ENCODE results near the gene MOCOS.

Gene MOCOS

GRCh38 chr18:36297417-36298125 is 110.3 kb downstream of the MOCOS start, which contains the start of gene FHOD3:
Gene FHOD3 (plus strand): TSS chr18:36297713. CDS start chr18:36297836, 123 bp downstream.
- CTCF ChIA-PET, result interaction anchor here (1.0 to 1.7 kb wide), 3 partner anchors 12 to 115 kb away, joined by 5 read pairs; no protein-coding TSS in a partner anchor
- TF ChIP-seq ZNF37A (tag by site-specific recombination; IDR thresholded peaks at IDR 0.05) (no peak), ZNF239 (tag by site-specific recombination; IDR thresholded peaks at IDR 0.05) (no peak), ZNF350 (tag by site-specific recombination; IDR thresholded peaks at IDR 0.05) (0 out of 2 replicates have a peak, but pooled peaks have one; percentile 17), ZNF18 (tag by site-specific recombination; IDR thresholded peaks at IDR 0.05) (no peak), ZNF510 (tag by site-specific recombination; IDR thresholded peaks at IDR 0.05; ENCODE audit: insufficient replicate concordance) (no peak), KLF9 (tag by site-specific recombination; IDR thresholded peaks at IDR 0.05; ENCODE audit: low read depth) (no peak), KLF10 (tag by site-specific recombination; IDR thresholded peaks at IDR 0.05) (0 out of 2 replicates have a peak, but pooled peaks have one; percentile 23), ZNF747 (tag by site-specific recombination; IDR thresholded peaks at IDR 0.05) (no peak), ZSCAN30 (tag by site-specific recombination; IDR thresholded peaks at IDR 0.05) (peak; percentile 66; the same call in 1 of the 2 replicates), ZNF169 (tag by site-specific recombination; IDR thresholded peaks at IDR 0.05) (no peak), BCL6B (tag by site-specific recombination; IDR thresholded peaks at IDR 0.05) (no peak), ZNF561 (tag by site-specific recombination; IDR thresholded peaks at IDR 0.05; ENCODE audit: borderline replicate concordance) (peak; percentile 27; the same call in 1 of the 2 replicates), KLF16 (tag by site-specific recombination; IDR thresholded peaks at IDR 0.05) (peak; percentile 32; the same call in 1 of the 2 replicates), ZIC2 (tag by site-specific recombination; IDR thresholded peaks at IDR 0.05) (peak; percentile 45; the same call in 1 of the 2 replicates), ZBTB8A (tag by site-specific recombination; IDR thresholded peaks at IDR 0.05) (peak; percentile 30; the same call in 1 of the 2 replicates), ZNF174 (tag by site-specific recombination; IDR thresholded peaks at IDR 0.05) (0 out of 2 replicates have a peak, but pooled peaks have one; percentile 42), ZXDB (tag by site-specific recombination; IDR thresholded peaks at IDR 0.05) (0 out of 2 replicates have a peak, but pooled peaks have one; percentile 12), ZBTB20 (tag by site-specific recombination; IDR thresholded peaks at IDR 0.05) (peak; percentile 53; the same call in 1 of the 2 replicates), ZNF692 (tag by site-specific recombination; IDR thresholded peaks at IDR 0.05) (peak; percentile 78; the same call in 1 of the 2 replicates), ZBTB21 (tag by site-specific recombination; IDR thresholded peaks at IDR 0.05) (no peak), ZNF544 (tag by site-specific recombination; IDR thresholded peaks at IDR 0.05) (no peak), ZNF398 (tag by site-specific recombination; IDR thresholded peaks at IDR 0.05) (peak; percentile 8; the same call in 1 of the 2 replicates), ZNF138 (tag by site-specific recombination; IDR thresholded peaks at IDR 0.05; ENCODE audit: borderline replicate concordance) (no peak), ZNF423 (tag by site-specific recombination; IDR thresholded peaks at IDR 0.05) (peak; percentile 13; the same call in 1 of the 2 replicates), SP2 (tag by site-specific recombination; IDR thresholded peaks at IDR 0.05) (no peak), HOXD13 (CRISPR knock-in tag; IDR thresholded peaks at IDR 0.05; ENCODE audit: borderline replicate concordance) (no peak), ZNF629 (tag by site-specific recombination; IDR thresholded peaks at IDR 0.05) (no peak), GLIS2 (tag by site-specific recombination; IDR thresholded peaks at IDR 0.05) (peak; percentile 74; the same call in 1 of the 2 replicates), ZNF404 (tag by site-specific recombination; IDR thresholded peaks at IDR 0.05) (no peak), ZNF645 (tag by site-specific recombination; IDR thresholded peaks at IDR 0.05) (no peak), GLIS1 (tag by site-specific recombination; IDR thresholded peaks at IDR 0.05) (peak; percentile 77), ZNF555 (tag by site-specific recombination; conservative IDR thresholded peaks at IDR 0.05) (no peak)

More at GRCh38 chr18:36297417-36298125, 110.3 kb downstream of the MOCOS start, which contains the start of gene FHOD3:
- Histone ChIP-seq H3K36me3 (ENCODE audit: control insufficient read depth in 2 of 2, insufficient read depth in 1 of 2, low read length in 2 of 2) (no peaks in the 10 kb centered on the region), H3K27ac (ENCODE audit: extremely low read depth, low read depth, low read length) (peak within 1 kb of the TSS; percentile 65; the same call in 1 of the 2 replicates), H3K4me3 (ENCODE audit: low read depth, low read length) (peak within 1 kb of the TSS; percentile 62), H3K9me3 (ENCODE audit: control insufficient read depth, insufficient read depth, low read depth, low read length) (no peaks in the 10 kb centered on the region), H3K4me1 (ENCODE audit: control insufficient read depth, insufficient read depth, low read length) (no peaks in the 10 kb centered on the region)
- POLR2A ChIA-PET, result interaction anchor here (1.0 to 2.5 kb wide), 3 partner anchors 12 to 168 kb away, joined by 3 to 11 read pairs (median 5); partner anchors contain the start of gene SLC39A6
